C4-2B (cell line): ENCODE results near the gene MDFI.

Experiments
- H3K27ac ChIP-seq: fragments of 450-650 bp; 2 replicates; pipeline ENCODE4 v1.5.1; 2017
- ZFX ChIP-seq: fragments of 450-650 bp; IDR thresholded peaks from 2 replicates; pipeline ENCODE4 v1.6.1; 2017
- TF ChIP-seq, protein P1 (sequence below): fragments of 450-650 bp; conservative IDR thresholded peaks from 2 replicates; pipeline ENCODE4 v1.5.1; 2017; ENCODE audit warnings: mild to moderate bottlenecking

The MDFI gene

DNA sequence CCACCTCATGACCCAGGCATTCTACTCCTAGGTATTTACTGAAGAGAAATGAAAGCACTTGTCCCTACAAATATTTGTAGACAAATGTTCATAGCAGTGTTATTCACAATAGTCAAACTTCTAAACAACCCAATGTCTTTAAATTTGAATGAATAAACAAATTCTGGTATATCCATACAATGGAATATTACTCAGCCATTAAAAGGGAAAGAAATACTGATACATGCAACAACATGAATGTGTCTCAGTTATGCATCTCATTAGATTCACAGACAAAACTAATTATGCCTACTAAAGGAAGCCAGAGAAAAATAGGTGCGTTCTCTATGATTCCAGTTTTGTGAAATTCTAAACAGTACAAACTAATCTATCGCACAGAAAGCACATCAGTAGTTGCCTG is 30.7 kb downstream of the MDFI start:
- TF ChIP-seq, protein P1, sequence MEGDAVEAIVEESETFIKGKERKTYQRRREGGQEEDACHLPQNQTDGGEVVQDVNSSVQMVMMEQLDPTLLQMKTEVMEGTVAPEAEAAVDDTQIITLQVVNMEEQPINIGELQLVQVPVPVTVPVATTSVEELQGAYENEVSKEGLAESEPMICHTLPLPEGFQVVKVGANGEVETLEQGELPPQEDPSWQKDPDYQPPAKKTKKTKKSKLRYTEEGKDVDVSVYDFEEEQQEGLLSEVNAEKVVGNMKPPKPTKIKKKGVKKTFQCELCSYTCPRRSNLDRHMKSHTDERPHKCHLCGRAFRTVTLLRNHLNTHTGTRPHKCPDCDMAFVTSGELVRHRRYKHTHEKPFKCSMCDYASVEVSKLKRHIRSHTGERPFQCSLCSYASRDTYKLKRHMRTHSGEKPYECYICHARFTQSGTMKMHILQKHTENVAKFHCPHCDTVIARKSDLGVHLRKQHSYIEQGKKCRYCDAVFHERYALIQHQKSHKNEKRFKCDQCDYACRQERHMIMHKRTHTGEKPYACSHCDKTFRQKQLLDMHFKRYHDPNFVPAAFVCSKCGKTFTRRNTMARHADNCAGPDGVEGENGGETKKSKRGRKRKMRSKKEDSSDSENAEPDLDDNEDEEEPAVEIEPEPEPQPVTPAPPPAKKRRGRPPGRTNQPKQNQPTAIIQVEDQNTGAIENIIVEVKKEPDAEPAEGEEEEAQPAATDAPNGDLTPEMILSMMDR = no peak
- TF ChIP-seq ZFX = no peak
- no peak overlapping the region for H3K27ac ChIP-seq

DNA sequence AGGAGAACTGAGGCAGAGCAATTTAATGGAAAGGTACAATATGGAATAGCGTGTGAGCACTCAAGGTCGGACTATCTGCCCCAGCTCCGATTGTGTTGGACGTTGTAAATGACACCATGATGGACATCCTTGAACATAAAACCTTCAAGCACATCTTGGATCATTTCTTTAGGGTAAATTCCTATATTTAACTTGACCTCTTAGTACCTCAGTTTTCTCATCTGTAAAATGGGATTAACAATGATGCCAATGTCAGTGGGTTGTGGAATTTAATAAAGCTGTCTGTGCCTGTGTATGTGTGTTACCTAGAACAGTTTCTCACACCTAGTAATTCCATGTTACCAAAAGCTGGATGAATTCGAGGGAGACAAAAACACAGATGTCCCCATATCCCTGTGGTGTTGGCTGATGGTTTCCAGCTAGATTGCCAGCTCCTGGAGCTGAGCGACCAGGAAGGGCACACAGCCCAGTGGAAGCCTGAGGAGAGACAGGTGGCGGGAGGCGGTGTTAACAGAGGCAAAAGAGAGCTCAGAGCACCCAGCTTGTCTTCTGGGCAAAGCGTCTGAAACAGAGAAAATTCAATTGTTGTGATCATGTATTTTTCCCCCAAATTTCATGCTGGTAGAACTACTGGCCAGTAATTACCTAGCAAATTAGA is 32.6 kb downstream of the MDFI start:
- TF ChIP-seq, protein P1 = no peak
- no peak overlapping the region for H3K27ac ChIP-seq

DNA sequence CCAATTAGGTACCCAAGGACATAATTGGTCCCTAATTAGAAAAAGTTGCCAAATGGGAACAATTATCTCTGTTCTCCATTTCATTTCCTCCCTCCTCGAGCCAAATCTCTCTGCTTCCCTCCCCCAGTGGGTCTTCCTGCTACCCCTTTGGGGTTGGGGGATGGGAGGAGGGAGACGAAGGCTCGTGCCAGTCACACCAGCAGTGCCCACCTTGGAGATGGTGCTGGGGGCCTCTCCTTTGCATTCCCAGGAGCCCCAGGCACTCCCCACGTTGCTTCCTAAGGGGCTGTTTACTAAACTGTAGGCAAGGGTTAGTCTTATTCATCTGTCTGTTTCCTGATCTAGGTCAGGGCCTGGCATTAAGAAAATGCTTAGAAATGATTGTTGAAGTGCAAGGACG is 33.1 kb downstream of the MDFI start:
- no peak overlapping the region for H3K27ac ChIP-seq
- no peak for TF ChIP-seq ZFX
- TF ChIP-seq, protein P1 = no peak

DNA sequence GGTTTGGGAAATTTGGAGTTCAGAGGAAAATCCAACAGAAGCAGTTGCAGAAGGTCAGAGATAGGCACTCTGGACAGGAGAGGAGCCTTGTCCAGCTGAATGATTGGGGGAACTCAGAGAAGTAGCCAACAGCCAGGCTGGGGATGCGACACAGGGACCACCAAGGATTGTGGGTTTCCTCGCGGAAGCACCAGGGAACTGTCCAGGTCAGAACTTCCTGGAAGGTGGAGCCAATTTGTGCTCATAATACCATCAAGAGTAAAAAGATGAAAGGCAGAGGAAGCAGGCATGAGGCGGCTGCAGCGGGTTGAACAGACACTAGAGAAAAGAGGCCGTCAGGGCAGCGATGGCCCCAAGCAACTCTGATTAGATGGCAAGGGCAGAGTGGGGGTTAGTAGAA is 33.7 kb downstream of the MDFI start:
- H3K27ac ChIP-seq = no peak overlapping the region
- TF ChIP-seq, protein P1 = no peak
- no peak for TF ChIP-seq ZFX

DNA sequence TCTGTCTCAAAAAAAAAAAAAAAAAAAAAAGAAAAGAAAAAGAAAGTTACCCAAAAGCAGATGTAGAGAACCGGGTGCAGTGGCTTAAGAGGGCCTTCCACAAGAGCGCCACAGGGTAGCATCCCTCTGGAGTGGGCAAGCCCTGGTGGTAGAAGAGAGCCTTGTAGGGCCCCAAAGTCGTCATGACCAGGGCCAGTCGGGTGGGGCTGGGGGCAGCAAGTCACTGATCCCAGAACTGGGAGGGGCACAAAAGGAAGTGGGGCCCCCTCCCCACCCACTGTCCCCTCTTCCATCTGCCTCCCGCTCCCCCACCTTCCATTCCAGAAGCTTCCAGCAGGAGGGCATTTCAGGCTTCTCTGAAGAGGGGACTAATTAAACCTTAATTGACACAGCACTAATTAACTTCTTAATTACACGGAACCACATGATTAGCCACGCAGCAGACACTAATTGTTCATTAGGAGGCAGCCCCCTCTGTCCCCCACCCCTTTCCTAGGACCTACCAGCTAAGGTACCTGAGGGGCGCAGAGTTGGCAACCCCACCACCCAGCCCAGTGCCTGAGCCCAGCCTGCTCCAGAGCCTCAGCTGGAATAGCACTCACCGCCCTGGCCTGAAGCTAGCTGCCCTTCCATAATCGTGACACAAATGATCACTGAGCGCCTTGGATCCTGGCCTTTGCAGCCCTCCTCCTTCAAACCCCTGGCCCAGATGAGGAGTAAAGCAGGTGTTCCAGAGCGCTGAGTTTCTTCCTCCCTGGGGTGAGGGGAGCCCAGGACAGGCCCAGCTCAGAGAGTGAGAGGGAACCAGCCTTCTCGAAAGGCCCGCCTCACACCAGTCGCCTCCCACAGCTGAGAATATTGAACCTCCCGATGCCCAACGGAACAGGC is 34.8 kb downstream of the MDFI start:
- TF ChIP-seq ZFX = no peak
- TF ChIP-seq, protein P1 = no peak
- no peak overlapping the region for H3K27ac ChIP-seq

DNA sequence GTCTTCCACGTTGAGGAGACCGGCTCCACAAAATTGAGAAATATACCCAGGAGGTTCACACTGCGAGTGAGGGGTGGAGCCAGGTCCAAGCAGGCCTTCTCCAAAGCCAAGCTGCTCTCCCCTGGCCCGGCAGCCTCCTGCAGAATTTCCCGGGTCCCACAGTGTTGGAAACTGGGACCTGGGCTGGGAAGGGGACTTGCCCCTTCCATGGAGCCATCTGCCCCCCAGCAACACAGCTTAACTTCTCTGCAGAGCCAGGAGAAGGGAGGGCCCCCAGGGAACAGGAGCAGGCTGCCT is 35.4 kb downstream of the MDFI start:
- TF ChIP-seq ZFX = no peak
- TF ChIP-seq, protein P1 = no peak
- H3K27ac ChIP-seq = no peak overlapping the region

DNA sequence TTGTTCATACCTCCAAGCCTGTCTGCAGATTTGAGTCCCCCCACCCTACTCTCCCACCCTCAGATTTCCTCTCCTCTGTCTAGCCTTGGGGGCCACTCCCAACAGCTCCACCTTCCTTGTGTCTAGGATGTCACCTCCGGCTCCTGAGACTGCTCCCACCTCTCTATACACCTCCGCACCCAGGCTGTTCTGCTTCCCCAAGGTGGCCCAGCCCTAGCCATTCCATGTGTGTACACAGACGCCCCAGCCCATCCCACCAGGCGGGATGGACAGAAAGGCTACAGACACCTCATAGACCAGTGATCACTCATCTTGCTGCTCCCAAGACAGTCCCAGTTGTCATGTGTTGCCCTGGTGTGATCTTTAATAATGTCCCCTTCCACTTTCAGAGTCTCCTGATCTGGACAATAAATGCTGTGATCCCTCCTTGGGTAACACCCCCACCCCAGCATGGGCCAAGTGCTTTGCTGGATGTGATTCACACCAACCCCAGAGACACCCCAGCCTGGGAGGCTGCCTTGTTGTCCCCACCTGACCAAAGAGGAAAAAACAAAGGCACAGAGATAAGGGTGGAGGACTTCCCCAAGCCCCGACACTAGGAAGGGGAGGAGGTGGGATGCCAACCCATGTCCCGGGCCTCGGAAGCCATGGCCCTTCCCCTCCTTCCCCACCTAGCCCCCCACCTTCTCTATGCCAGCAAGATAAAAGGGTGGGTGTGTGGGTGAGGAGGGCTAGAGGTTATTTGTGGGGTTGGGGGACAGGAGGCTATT is 36.1 kb downstream of the MDFI start:
- no peak for TF ChIP-seq ZFX
- TF ChIP-seq, protein P1 = no peak
- no peak overlapping the region for H3K27ac ChIP-seq
